ENCODE results near the gene RNF26. TPM values are rescaled to one million over a fixed set of nuclear protein-coding genes. Genes with fewer than 3 reads are reported as not detected.

The RNF26 gene
- total RNA-seq, 1 experiment from 2014 or later = 19.2 TPM

- ChIA-PET CTCF (interaction anchor here (0.6 to 1.2 kb wide), 6 partner anchors 9 to 223 kb away, joined by 3 to 6 read pairs (median 4); no protein-coding TSS in a partner anchor), POLR2A (interaction anchor here (0.6 to 1.4 kb wide), 3 partner anchors 16 to 197 kb away, joined by 3 to 4 read pairs (median 3); partner anchors contain the start of gene RNF26)
- Mint-ChIP-seq H3K4me1 (ENCODE audit: insufficient read depth, unreplicated experiment) (peaks cover 8% of the 10 kb centered on the region), H3K36me3 (ENCODE audit: insufficient read depth, unreplicated experiment) (no peaks in the 10 kb centered on the region), H3K27ac (ENCODE audit: low read depth, unreplicated experiment) (no peak overlapping the region), H3K4me3 (ENCODE audit: unreplicated experiment) (no peak overlapping the region), H3K27me3 (ENCODE audit: insufficient read depth, unreplicated experiment) (no peaks in the 10 kb centered on the region), H3K9me3 (ENCODE audit: unreplicated experiment) (no peaks in the 10 kb centered on the region)
- DNase-seq (ENCODE audit: unreplicated experiment) = no peak
- intact Hi-C loops (cut with micrococcal nuclease) = no loop called here
- TF ChIP-seq, protein P1, sequence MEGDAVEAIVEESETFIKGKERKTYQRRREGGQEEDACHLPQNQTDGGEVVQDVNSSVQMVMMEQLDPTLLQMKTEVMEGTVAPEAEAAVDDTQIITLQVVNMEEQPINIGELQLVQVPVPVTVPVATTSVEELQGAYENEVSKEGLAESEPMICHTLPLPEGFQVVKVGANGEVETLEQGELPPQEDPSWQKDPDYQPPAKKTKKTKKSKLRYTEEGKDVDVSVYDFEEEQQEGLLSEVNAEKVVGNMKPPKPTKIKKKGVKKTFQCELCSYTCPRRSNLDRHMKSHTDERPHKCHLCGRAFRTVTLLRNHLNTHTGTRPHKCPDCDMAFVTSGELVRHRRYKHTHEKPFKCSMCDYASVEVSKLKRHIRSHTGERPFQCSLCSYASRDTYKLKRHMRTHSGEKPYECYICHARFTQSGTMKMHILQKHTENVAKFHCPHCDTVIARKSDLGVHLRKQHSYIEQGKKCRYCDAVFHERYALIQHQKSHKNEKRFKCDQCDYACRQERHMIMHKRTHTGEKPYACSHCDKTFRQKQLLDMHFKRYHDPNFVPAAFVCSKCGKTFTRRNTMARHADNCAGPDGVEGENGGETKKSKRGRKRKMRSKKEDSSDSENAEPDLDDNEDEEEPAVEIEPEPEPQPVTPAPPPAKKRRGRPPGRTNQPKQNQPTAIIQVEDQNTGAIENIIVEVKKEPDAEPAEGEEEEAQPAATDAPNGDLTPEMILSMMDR (IDR thresholded peaks at IDR 0.05; ENCODE audit: unreplicated experiment) = no peak
- BruUV-seq (replicated peaks) = no TSS peak
Measured at GRCh38 chr11:119317592-119318239, 16.6 kb upstream of the RNF26 start.

DNA sequence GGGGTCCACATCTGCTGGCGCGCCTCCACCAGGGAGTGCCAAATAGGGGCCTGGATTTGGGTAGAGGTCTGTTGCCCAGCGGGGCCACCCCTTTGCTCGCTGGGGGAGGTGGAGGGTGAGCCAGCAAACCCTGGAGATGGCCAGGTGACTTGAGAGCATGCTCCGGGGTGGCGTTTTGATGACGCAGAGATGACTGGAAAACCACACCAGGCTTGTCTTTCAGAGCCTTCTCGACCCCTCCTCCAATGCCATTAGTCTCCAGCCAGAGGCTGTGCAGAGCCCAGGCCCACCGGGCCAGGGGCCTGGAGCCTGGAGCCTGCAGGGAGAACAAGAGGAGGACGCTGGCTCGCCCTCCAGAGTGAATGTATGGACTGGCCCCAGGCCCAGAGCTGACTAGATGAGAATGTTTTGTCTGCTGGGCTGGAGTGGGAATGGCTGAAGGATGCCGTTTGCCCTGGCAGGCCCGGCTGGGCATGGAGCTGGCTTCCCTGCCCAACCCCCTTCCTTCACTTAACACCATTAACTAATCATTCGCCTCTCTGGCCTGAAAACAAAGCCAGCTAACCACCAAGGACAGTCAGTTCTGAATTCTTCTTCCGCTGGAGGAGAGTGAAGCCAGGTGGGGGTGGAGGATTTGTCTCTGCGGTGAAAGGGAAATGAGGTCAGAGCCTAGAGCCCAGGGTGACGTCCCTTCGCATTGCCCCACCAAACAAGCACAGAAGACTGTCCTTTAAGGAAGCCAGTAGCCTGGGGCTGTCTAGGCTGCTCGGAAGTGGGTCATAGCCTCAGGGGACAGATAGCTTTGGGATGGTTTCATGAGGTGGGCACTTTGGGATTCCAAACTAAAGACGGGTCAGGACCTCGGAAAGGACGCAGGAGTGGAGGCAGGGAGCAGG is 15.8 kb upstream of the RNF26 start:
- H3K4me1 Mint-ChIP-seq (ENCODE audit: insufficient read depth, unreplicated experiment) = peaks cover 9% of the 10 kb centered on the region
- POLR2A ChIA-PET = interaction anchor here (0.6 to 1.4 kb wide), 4 partner anchors 16 to 197 kb away, joined by 3 to 4 read pairs (median 3); partner anchors contain the start of gene RNF26
- peak overlapping the region; percentile 5 for H3K4me3 Mint-ChIP-seq (ENCODE audit: unreplicated experiment)
- H3K27me3 Mint-ChIP-seq (ENCODE audit: insufficient read depth, unreplicated experiment) = no peaks in the 10 kb centered on the region
- BruUV-seq (replicated peaks) = no TSS peak
- CTCF ChIA-PET = interaction anchor here (0.6 to 1.2 kb wide), 6 partner anchors 19 to 113 kb away, joined by 3 to 6 read pairs (median 4); no protein-coding TSS in a partner anchor
- H3K36me3 Mint-ChIP-seq (ENCODE audit: insufficient read depth, unreplicated experiment) = no peaks in the 10 kb centered on the region
- intact Hi-C loops (cut with micrococcal nuclease) = no loop called here
- H3K27ac Mint-ChIP-seq (ENCODE audit: low read depth, unreplicated experiment) = peak overlapping the region; percentile 71
- TF ChIP-seq, protein P1 (IDR thresholded peaks at IDR 0.05; ENCODE audit: unreplicated experiment) = no peak
- H3K9me3 Mint-ChIP-seq (ENCODE audit: unreplicated experiment) = no peaks in the 10 kb centered on the region
- peak; percentile 78 for DNase-seq (ENCODE audit: unreplicated experiment)

- peaks cover 14% of the 10 kb centered on the region for H3K4me1 Mint-ChIP-seq (ENCODE audit: insufficient read depth, unreplicated experiment)
- no peaks in the 10 kb centered on the region for H3K9me3 Mint-ChIP-seq (ENCODE audit: unreplicated experiment)
- peak overlapping the region; percentile 71 for H3K27ac Mint-ChIP-seq (ENCODE audit: low read depth, unreplicated experiment)
- no peak for DNase-seq (ENCODE audit: unreplicated experiment)
- intact Hi-C loops (cut with micrococcal nuclease) = no loop called here
- no TSS peak for BruUV-seq (replicated peaks)
- H3K4me3 Mint-ChIP-seq (ENCODE audit: unreplicated experiment) = peak overlapping the region; percentile 5
- H3K27me3 Mint-ChIP-seq (ENCODE audit: insufficient read depth, unreplicated experiment) = no peaks in the 10 kb centered on the region
- TF ChIP-seq, protein P1 (IDR thresholded peaks at IDR 0.05; ENCODE audit: unreplicated experiment) = no peak
- no peaks in the 10 kb centered on the region for H3K36me3 Mint-ChIP-seq (ENCODE audit: insufficient read depth, unreplicated experiment)
- POLR2A ChIA-PET = no interaction called here
- CTCF ChIA-PET = interaction anchor here (0.6 to 1.1 kb wide), 6 partner anchors 18 to 199 kb away, joined by 3 to 6 read pairs (median 4); no protein-coding TSS in a partner anchor
Measured at GRCh38 chr11:119319136-119319699, 15.1 kb upstream of the RNF26 start.

Data from MCF 10A (cell line).